HG02970 (cell line): ENCODE results near the gene CAPN2.

Source experiments
- ATAC-seq: cut with Tn5 transposase; IDR thresholded peaks from one replicate; pipeline ENCODE4 v1.9.1; 2021; ENCODE audit warnings: mild to moderate bottlenecking, moderate library complexity, moderate number of reproducible peaks; ENCODE audit not compliant: unreplicated experiment, low FRiP score

CAPN2 gene

DNA sequence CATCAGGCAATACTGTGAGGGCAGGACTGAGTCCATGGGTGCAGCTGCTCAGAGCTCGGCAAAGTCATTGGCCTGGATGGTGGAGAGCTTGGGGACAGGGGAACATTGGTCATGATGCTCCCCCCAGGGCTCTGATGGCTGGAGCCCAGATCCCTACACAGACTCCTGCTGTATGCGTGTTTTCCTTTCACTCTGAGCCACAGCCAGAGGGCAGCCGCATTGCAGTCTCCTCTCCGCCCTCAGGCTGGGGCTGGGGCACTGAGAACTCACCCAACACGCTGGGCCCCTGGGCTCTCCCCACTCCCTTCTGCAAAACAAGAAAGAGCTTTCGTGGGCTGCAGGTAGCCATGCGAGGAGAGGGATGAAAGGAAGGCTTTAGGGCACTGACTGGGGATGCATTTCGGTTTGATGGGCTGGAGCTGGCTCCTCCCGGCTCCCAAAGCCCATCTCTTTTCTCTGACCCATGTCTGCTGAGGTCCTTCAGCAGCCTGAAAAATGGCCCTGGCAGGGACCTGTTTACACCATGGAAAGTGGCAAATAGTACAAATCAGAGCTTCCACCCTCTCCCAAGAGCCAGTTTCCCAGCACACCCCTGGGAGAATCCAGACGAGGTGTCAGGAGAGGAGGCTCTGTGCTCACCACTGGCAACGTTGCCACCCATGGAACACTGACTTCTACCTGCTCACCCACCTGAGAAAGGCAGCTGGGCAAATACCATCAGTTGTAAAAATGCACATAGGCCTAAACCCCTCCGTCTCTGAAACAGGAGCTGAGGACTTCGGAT, 43.8 kb downstream of the CAPN2 start:
- ATAC-seq, result no peak

DNA sequence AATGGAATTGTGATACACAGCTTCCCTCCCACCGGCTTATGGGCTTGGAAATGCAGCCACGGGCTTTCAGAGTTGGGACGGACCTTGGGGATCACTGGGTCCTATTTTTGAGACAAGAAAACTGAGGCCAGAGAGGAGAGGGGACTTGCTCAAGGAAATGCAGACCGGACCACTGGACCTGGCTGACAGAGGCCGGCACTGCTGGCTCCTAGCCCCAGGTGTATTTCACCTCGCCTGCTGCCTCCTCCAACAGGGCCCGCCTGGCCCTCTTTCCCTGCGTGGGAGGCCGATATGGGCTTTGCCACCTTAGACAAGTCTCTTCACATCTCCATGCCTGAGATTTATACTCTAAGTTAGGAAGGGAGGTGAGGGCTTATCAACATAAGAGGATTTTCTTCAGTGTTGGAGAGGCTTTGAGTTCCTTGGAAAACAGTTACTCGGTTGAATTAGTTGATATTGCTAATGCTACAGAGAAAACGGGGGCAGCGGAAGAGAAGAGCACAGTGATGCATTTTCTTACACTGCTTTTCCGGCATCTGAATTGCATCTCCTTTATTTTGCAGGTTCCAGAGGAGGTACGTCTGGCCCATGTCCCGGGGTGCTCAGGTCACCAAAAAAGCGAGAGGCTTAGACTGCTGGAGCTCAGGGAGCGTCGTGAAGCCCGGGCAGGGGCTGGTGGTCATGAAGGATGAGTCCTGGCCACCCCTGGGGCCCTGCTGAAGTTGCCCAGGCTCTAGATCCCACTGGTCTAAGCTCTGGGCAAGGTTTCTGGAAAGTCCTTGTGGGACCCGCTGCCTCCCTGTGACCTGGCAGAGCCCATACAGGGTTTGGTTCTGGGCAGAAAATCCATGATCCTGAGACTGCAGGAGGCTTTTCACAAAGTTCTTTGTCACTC, 44.7 kb downstream of the CAPN2 start:
- ATAC-seq, result no peak

DNA sequence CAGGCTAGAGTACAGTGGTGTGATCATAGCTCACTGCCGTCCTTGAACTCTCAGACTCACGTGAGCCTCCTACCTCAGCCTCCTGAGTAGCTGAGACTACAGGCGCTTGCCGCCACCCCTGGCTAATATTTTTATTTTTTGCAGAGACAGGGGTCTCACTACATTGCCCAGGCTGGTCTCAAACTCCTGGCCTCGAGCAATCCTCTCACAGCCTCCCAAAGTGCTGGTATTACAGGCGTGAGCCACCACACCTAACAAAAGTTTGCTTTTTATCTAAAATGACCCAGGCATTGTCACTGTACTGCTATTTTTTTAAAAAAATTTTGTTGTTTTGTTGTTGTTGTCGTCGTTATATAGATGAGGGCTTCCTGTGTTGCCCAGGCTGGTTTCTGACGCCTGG, 46.4 kb downstream of the CAPN2 start:
- ATAC-seq, result no peak

DNA sequence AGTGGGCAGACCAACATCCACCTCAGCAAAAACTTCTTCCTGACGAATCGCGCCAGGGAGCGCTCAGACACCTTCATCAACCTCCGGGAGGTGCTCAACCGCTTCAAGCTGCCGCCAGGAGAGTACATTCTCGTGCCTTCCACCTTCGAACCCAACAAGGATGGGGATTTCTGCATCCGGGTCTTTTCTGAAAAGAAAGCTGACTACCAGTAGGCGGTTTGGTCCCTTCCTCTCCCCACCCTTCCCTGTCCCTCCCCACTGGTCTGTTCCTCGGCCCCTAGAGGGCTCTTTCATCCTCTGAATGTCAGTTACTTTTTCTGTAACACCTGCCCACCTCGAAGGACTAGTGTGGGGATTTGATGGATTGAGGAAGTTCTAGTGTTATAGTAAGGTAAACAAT, 46.9 kb downstream of the CAPN2 start:
- ATAC-seq, result no peak

DNA sequence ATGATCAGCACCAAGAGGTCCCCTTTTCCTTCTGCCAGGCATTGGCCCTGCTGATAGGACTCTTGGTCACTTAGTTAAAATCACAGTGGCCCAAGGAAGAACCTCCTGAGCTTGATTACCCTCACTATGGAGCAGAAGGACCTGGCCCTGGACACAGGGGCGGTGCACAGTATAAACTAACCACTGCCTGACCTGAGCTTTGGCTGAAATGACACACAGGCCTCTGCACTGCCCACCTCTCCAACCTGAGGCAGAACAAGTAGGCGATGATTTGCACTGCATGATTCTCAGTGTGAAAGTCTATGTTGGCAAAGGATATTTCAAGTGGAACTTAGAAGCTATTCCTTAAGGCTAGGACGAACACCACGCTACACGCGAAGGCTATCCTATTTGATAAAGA, 48.5 kb downstream of the CAPN2 start:
- ATAC-seq, result no peak

DNA sequence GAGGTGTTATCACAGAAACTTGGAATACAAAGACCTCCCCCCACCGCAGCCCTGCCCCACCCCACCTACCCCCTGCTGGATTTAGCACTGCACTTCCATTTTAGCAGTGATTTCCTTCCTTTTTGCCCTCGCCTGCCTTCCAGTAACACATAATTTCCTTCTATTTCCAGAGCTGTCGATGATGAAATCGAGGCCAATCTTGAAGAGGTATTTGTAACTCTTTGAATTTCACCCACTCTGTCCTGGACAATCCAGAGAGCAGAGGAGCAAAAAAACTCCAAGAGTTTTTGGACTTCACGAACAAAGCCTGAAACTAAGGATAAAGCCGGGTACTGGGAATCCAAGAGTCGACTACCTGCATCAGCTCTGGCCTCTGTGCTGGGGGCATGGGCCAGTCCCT, 49.1 kb downstream of the CAPN2 start:
- ATAC-seq, result no peak

DNA sequence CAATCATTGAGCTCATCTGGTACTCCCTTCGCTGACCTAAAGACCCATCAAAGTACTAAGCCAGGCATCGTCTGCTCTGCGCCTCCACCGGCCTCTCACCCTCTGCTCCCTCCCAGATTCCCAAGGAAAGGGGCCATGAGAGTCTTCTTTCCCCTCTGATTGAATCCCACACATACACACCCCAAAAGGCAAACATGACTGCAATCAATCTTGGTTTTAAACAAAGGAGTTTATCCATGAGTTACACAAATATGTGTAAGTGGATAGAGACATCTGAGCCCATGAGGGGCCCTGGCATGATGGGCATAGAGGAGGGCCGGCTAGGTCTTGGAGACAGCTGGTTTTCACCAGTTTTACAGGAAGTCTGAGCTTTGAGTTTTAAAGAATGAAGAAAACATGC, 50.9 kb downstream of the CAPN2 start:
- no peak for ATAC-seq

DNA sequence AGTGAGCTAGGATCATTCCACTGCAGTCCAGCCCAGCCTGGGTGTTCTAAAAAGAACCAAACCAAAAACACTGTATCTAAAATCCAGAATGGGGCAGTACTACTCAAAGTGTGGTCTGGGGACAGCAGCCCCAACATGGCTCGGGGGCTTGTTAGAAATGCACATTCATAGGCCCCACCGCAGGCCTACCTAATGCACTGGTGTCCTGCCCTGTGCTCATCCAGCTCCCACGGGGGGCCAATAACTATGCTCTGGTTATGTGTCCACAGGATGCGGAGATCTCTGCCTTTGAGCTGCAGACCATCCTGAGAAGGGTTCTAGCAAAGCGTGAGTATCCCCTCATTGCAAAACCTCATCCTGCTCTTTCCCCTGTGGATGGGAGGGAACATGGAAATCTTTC, 51.5 kb downstream of the CAPN2 start:
- ATAC-seq, result no peak

DNA sequence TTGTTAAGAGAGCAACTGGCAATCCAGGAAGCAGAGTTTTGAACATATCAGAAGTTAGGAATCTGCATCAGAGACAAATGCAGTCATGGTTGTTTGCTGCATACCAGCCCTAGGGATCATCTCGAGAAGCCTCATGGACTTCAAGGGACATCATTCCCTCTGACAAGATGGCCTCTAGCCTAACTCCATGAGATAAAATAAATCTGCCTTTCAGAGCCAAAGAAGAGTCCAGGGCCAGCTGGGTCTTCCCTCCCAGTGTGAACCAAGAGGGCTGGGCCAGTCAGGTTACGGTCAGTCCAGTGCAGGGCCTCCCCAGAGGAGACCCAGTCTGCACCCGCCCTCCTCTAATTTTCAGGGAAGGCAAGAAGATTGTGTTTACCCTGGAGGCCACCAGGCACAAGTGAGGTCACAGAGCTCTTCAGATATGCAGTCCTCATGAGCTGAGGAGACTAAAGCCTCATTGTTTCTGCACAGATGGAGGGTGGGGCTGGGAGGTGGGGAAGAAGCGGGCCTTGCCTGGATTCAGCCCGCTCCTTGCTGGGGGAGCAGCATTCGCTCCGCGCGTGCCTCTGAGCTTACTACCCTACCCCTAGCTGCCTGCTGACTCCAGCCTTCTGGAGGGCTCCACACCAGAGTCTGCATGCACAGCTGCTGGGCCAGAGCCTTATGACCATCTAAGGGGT, 52.8 kb downstream of the CAPN2 start:
- ATAC-seq, result no peak

DNA sequence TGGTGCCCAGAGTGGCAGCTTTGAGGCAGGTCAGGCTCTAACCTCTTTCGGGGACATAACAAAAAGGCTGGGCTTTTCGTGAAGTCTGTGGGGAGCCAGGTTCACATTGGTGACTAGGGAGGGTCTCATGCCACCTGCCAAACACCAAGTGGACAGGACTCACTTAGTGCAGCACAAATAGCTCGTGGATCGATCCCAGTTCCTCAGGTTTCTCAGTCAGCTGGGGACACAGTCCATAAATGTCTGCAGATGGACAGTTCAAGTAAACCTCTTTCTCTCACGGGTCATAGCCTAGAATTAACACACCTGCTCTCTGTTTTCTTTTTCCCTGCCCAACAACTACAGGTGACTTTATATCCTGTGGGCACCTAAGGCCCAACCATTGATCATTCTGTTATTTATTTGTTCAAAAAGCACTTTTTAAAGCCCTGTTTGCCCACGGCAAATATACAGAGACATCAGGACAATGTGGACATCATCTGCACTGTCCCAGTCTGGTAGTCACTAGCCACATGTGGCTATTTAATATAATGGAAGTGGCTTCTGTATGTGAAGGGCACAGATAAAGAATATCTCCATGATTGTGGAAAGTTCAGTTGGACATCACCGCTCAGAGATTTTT, 53.5 kb downstream of the CAPN2 start:
- ATAC-seq, result no peak

DNA sequence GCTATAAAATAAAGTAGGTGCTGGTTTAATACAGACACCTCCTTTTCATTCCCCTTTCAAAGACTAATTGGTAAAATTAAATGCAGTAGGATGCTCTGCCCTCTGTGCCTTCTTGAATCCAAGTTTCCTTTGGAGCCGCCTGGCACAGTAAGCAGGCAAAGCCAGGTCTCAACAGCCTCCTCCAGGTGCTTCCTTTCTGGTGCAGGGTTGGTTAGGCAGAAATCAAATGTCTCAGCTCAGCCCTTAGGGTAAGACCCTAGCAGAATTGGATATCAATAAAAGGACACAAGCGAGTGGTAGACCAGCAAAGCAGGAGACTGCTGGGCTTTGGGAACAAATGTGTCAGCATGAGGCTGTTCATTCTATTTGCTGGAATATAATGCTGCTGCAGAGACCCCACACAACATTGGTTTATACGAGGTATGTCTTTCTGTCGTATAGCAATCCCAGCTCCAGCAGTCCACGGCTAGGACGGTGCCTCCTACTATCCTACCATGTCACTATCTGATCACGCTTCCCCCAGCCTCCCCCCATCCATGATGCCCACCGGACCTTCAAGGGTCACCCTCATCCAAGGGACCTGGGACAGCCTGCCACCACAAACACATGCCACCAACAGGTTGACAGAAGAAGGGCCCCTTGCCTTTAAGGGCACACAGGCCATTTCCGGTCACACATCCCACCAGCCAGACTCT, 58.4 kb downstream of the CAPN2 start:
- no peak for ATAC-seq

DNA sequence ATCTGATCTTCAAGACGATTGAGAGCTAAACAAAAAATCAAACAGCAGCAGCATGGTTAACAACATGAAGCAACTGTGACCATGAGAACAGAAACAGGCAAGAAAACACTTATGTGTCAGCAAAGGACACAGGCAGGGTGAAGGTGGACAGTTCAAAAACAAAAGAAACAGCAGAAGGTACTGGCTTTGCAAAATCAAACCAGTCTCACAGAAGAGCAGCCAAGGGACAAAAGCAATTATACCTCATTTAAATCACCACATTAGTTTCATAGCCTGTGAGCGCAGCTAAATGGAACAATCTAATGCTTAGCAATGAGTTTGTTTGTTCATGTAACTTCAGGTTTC, 59.1 kb downstream of the CAPN2 start:
- no peak for ATAC-seq

DNA sequence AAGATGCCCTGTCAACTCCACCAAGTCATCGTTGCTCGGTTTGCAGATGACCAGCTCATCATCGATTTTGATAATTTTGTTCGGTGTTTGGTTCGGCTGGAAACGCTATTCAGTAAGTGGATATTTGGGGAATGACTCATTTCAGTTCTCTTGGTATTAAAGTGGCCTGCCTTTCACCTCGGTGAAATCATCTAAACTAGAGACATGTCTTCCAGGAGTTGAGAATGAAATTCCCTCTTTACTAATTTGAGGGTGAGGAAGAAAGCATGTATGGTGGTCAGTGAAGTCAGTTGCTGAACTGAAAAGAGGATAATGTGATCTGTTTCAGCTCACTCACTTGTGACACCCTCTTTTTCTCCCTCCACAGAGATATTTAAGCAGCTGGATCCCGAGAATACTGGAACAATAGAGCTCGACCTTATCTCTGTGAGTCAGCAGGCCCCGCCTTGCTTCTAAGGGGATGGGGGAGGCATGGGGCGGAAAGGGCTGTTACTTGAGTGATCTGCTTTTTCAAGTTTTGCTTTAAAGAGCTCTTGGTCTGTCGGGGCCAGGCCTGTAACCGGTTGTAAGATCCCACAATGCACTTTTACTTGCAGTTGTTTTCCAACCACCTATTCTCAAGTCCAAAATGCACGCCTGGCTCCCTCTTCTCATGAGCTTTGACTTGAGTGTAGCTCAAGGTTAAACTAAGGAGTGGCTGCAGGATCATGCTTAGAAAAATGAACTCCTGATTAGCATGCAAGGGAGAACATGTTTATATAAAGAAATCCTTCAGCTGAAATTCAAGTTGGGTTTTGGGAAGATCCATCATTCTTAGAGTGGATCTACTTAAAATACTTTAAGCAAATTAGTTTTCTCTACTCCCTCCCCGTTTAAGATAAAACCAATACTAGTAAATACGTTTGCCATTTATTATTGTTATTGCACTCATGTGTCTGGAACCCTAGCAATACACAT, 59.8 kb downstream of the CAPN2 start:
- no peak for ATAC-seq

DNA sequence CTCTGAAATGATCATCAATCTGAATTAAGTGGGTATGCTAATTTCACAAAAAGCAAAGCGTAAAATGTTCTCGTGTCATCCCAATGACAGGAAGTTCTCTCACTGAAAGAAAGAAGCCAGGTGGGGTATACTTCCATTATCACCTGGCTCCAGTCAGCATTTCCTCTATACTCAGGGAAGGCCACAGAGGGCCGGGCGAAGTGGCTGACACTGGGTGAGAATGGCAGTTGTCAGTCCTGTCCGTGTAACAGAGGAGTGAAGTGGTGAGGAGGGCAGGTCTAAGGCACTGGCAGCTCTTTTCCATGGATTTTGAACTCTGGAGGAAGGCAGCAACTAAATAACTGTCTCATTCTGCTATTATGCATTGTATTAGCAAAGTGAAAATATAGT, 60.4 kb downstream of the CAPN2 start:
- ATAC-seq, result no peak

DNA sequence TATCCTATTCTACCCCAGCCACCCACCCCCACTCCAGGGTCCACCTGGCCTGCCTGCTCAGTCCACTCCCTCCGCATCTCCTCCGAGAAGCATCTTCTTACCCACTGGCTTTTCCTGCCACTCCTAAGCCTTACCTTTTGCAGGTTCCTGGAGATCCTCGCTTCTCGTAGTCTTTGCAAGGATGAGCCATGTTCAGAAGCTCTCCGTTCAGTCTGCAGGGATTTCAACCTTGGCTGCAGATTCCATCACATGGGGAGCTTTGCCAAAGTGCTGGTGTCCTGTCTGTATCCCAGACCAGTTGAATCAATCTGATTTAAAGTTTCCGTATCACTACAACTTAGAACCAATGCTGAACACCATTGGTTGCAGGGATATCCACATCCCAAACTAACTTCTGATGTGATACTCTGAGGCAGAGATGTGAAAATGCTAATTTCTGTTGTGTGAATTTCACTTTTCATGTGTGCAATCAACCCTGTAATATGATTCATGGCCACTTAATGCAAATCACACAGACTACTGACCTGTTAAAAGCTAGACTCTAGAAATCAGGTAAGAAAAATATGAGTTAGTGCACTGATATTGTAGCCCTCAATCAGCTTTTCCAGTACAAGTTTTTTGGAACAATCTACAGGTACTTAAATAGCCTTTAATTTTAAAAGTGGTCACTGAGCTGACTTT, 61.9 kb downstream of the CAPN2 start:
- no peak for ATAC-seq

DNA sequence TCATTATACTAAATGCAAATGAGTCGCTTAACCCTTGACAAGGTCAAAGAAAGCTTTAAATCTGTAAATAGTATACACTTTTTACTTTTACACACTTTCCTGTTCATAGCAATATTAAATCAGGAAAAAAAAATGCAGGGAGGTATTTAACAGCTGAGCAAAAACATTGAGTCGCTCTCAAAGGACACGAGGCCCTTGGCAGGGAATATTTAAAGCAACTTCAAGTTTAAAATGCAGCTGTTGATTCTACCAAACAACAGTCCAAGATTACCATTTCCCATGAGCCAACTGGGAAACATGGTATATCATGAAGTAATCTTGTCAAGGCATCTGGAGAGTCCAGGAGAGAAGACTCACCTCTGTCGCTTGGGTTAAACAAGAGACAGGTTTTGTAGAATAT, 62.7 kb downstream of the CAPN2 start:
- ATAC-seq, result no peak

DNA sequence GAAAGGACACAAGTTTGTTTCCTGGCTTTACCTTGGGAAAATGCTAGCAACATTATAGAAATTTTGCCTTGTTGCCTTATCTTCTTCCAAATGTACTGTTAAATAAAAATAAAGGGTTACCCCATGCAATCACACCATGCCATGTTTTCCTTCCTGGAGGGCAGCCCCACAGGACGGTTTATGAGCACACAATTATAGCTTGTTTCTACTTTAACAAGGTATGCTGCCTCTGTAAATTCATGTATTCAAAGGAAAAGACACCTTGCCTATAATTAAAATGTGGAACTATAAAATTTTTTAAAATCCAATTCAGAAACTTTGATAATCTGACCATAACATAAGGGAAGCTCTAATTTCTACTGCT, 63.4 kb downstream of the CAPN2 start:
- no peak for ATAC-seq

DNA sequence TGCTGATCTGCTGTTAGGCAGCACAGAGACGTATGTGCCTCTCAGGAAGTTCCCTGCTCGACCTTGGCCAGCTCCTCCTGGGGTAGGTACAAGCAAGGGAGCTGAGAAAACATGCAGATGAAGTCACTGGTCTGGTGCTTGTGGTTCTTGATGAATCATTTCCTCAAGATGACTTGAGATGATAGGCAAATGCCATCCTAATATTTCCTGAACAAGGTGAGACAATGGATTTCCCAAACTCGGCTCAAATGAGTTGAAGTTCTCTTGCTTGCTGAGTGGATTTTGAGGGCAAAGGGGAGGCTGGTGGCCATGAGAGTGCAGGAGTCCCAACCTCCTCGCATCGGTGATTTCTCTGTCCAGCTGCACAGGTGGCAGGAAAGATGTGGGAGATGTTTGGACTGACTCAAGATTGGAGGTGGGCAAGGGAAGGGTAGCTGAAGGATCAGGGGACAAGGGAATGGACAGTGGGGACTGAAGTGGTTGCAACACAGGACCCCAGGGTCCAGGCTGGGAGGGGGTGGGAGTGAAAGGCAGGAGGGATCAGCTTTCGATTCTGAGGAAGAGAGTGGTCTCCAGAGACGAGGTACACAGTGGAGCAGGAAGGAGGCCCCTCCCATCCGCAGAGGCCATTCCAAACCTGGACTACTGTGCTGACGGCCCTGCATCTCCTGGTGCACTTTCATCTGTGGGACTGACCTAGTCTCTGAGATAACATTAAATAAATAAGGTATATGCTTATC, 63.9 kb downstream of the CAPN2 start:
- no peak for ATAC-seq
